Vagina (tissue), 2 donors: ENCODE results near the gene PTGES3L. TPM values are rescaled to one million over a fixed set of nuclear protein-coding genes. Genes with fewer than 3 reads are reported as not detected.

Source experiments
- DNase-seq, 2 donors: peaks; one replicate each; pipeline ENCODE4 v3.0.0-alpha.2; 2017; ENCODE audit errors: extremely low spot score in 2 of 2
- H3K27ac ChIP-seq: fragments of 200-600 bp; sonication (generic); one replicate; pipeline ENCODE4 v1.5.1; 2019
- H3K27me3 ChIP-seq: fragments of 200-600 bp; sonication (generic); one replicate; pipeline ENCODE4 v1.5.1; 2019
- H3K36me3 ChIP-seq, 2 donors: fragments of 200-600 bp; sonication (generic); one replicate each; pipeline ENCODE4 v1.5.1; 2017 to 2019
- H3K4me1 ChIP-seq: fragments of 200-600 bp; sonication (generic); one replicate; pipeline ENCODE4 v1.5.1; 2019
- H3K4me3 ChIP-seq, 2 donors: fragments of 200-600 bp; sonication (generic); 1 replicate in 1 of 2; 2 replicates in 1 of 2; pipeline ENCODE4 v1.5.1; 2016 to 2019
- H3K9me3 ChIP-seq: fragments of 200-600 bp; sonication (generic); one replicate; pipeline ENCODE4 v1.5.1; 2019
- POLR2A ChIP-seq, 2 donors: fragments of 450-650 bp; IDR thresholded peaks; one replicate each; pipeline ENCODE4 v1.6.1; 2017; ENCODE audit warnings: antibody characterized with exemption in 2 of 2, mild to moderate bottlenecking in 2 of 2, moderate library complexity in 2 of 2
- POLR2AphosphoS5 ChIP-seq, 2 donors: sonication (generic); formaldehyde crosslinking; IDR thresholded peaks; one replicate each; pipeline ENCODE4 v1.9.0; 2017; ENCODE audit warnings: antibody characterized with exemption in 2 of 2, mild to moderate bottlenecking in 2 of 2, low read depth in 1 of 2; ENCODE audit not compliant: insufficient read depth in 1 of 2
- intact Hi-C: fragments of 100-400 bp; cut with DNase I; formaldehyde crosslinking; loops from one replicate; pipeline ENCODE4 v1.15.1; 2023
- total RNA-seq: library from RNA; depleted of rRNA; stranded (reverse); fragments of >200 nt; gene quantifications from one replicate; pipeline ENCODE4 v1.2.3, GENCODE V29; 2016
- TF ChIP-seq, protein P1 (sequence below), 3 experiments: fragments of 450-650 bp in 2 of 3; fragments of 200-600 bp in 1 of 3; sonication (generic) in 1 of 3; IDR thresholded peaks; one replicate each; pipeline ENCODE4 v1.5.1; 2017 to 2019; ENCODE audit warnings: antibody characterized with exemption in 3 of 3, mild to moderate bottlenecking in 2 of 3, moderate library complexity in 2 of 3

The PTGES3L gene
- total RNA-seq, 1 donor from 2014 or later = 1.5 TPM

DNA sequence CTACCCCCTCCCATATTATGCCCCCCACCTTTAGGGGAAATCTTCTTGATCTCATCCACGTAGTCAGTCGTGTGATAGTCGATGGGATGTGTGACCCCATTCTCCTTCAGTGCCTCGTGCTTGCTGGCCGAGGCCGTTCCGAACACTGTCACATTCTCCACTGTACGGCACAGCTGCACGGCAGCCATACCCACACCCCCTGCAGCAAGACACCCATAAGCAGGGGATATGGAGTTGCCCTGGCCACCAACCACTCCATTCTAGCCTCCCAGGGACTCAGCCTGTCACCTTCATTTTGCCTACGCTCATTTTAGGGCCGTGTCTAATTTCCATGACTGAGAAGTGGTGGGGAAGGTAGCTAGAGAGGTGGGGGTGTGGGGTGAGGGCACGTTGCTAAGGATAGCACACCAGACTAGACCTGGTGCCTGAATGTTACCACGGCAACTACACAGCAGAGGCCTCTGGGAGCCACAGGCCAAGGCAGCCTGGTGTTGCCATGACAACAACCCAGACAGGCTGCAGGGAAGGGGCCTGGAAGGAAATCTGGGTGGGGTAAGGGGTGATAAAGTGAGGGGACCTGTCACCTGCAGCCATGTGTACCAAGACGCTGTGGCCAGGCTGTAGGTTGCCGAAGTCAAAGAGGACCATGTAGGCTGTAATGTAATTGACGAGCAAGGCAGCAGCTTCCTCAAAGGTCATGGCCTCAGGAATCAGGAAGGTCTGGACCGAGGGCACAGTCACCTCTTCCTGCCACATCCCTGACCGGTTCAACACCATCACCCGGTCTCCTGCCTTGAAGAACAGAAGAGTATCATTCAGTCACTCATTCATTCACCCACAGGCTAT lies 38.4 kb upstream of the PTGES3L start:
- Histone ChIP-seq H3K4me3 (no peak overlapping the region), H3K27me3 (no peaks in the 10 kb centered on the region), H3K4me1 (peaks cover 71% of the 10 kb centered on the region), H3K27ac (peak overlapping the region; percentile 99), H3K36me3 (peaks cover 0 to 34% of the 10 kb centered on the region in 2 donors), H3K9me3 (no peaks in the 10 kb centered on the region)
- intact Hi-C loops = no loop called here
- no peak for DNase-seq
- TF ChIP-seq, protein P1, sequence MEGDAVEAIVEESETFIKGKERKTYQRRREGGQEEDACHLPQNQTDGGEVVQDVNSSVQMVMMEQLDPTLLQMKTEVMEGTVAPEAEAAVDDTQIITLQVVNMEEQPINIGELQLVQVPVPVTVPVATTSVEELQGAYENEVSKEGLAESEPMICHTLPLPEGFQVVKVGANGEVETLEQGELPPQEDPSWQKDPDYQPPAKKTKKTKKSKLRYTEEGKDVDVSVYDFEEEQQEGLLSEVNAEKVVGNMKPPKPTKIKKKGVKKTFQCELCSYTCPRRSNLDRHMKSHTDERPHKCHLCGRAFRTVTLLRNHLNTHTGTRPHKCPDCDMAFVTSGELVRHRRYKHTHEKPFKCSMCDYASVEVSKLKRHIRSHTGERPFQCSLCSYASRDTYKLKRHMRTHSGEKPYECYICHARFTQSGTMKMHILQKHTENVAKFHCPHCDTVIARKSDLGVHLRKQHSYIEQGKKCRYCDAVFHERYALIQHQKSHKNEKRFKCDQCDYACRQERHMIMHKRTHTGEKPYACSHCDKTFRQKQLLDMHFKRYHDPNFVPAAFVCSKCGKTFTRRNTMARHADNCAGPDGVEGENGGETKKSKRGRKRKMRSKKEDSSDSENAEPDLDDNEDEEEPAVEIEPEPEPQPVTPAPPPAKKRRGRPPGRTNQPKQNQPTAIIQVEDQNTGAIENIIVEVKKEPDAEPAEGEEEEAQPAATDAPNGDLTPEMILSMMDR (IDR thresholded peaks at IDR 0.05) = no peak
- TF ChIP-seq POLR2AphosphoS5 (IDR thresholded peaks at IDR 0.05; ENCODE audit: insufficient read depth in 1 of 2, low read depth in 1 of 2) = no peak
- TF ChIP-seq POLR2A (IDR thresholded peaks at IDR 0.05) = no peak

DNA sequence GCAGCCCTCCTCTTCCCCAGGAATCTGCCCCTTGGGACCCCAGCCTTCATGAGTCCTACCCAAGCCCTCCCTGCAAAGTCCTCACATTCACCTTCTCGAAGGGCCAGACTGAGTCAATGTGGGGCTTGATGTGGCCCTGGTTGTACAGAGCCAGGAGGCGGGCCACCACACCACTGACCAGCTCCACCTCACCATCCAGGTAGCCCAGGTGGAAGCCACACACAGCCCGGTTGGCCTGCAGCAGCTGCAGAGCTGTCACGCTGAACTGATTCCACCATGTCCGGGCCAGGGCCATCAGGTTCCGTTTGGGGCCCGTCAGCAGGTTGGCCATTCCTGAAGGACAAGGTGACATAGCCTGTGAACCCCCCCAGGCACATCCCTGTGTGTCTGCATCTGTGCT lies 36.3 kb upstream of the PTGES3L start:
- no peaks in the 10 kb centered on the region for H3K27me3 ChIP-seq
- peaks cover 0 to 37% of the 10 kb centered on the region in 2 donors for H3K36me3 ChIP-seq
- peak overlapping the region; percentile 8 for H3K27ac ChIP-seq
- H3K4me1 ChIP-seq = peaks cover 79% of the 10 kb centered on the region
- intact Hi-C loops = no loop called here
- TF ChIP-seq, protein P1 (IDR thresholded peaks at IDR 0.05) = no peak
- TF ChIP-seq POLR2AphosphoS5 (IDR thresholded peaks at IDR 0.05; ENCODE audit: insufficient read depth in 1 of 2, low read depth in 1 of 2) (no peak), POLR2A (IDR thresholded peaks at IDR 0.05) (no peak)
- H3K4me3 ChIP-seq = no peak overlapping the region
- H3K9me3 ChIP-seq = no peaks in the 10 kb centered on the region
- DNase-seq = no peak

DNA sequence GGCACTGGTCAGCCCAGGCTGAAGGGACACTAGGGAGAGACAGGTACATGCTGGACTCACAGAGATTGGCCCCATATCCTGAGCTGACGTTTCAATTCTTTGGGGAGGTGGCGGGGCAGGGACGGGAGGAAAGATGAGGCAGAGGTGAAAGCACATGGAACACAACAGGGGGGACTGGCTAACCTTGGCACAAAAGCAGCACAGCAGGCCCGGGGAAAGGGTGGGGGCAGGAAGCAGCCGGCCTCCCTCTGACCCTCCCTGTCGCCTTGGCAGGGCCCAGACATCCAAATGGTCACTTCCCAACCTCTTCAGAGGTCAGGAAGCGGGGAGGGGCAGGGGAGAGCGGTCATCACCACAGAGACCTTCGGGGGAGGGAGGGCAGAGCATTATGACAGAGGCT lies 35.7 kb upstream of the PTGES3L start:
- DNase-seq = no peak
- peaks cover 76% of the 10 kb centered on the region for H3K4me1 ChIP-seq
- intact Hi-C loops = no loop called here

DNA sequence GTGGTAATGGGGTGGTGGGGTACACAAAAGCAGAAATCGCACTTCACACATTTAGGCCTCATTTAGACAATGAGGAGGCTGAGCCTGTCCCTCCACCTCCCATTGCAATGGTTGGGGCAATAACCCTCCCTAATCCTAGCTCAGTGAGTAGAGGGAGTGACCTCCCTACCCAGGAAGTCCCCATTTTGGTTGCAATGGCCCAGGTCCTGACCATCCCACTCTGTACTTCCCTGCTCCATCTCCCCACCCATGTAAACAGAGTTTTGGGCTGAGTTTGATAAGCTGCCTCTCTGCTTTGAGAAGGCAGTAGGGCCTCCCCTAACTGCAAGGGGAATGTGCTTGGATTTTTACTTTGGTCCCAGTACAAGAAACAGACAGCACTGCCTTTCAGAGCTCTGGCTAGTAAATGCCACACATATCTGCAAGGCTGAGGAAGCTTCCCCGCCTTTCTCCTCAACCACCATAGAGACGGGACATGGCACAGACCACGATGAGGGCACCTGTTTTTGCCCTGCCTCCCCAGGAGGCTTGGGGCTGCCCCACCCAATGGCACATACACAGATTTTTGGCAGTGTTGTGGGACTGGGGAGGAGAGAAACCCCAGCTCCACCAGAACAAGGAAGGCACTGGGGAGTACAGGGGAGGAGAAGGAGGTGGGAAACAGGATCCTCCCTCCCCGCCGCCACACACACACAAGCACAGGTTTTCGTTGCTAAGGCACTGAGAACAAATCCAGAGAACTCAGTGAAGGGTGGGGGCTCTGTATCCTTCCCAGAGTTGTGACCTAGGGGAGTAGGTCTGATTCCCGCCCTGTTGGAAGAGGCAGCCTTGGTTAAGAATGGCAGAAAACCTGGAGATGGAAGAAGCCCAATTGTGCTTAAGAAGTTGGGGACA lies 35.0 kb upstream of the PTGES3L start:
- Histone ChIP-seq H3K9me3 (no peaks in the 10 kb centered on the region), H3K4me1 (peaks cover 76% of the 10 kb centered on the region), H3K36me3 (peaks cover 0 to 37% of the 10 kb centered on the region in 2 donors), H3K4me3 (no peak overlapping the region), H3K27me3 (no peaks in the 10 kb centered on the region), H3K27ac (peak overlapping the region; percentile 8)
- TF ChIP-seq, protein P1 (IDR thresholded peaks at IDR 0.05) = no peak
- TF ChIP-seq POLR2AphosphoS5 (IDR thresholded peaks at IDR 0.05; ENCODE audit: insufficient read depth in 1 of 2, low read depth in 1 of 2) (no peak), POLR2A (IDR thresholded peaks at IDR 0.05) (no peak)
- intact Hi-C loops = no loop called here
- no peak for DNase-seq

More for the DNA sequence above, 35.7 kb upstream of the PTGES3L start:
- no peaks in the 10 kb centered on the region for H3K27me3 ChIP-seq
- H3K4me3 ChIP-seq = no peak overlapping the region
- H3K27ac ChIP-seq = peak overlapping the region; percentile 8
- no peaks in the 10 kb centered on the region for H3K9me3 ChIP-seq
- TF ChIP-seq, protein P1 (IDR thresholded peaks at IDR 0.05) = no peak
- TF ChIP-seq POLR2AphosphoS5 (IDR thresholded peaks at IDR 0.05; ENCODE audit: insufficient read depth in 1 of 2, low read depth in 1 of 2) = peak in 1 of 2 donors; percentile 49
- no peak for TF ChIP-seq POLR2A (IDR thresholded peaks at IDR 0.05)
- H3K36me3 ChIP-seq = peaks cover 0 to 37% of the 10 kb centered on the region in 2 donors
